HepG2 (cell line): ENCODE measurements around the gene ATP6V0D1. TPM values are rescaled to one million over a fixed set of nuclear protein-coding genes. Genes with fewer than 3 reads are reported as not detected.

Experiments used
- ATF7 ChIP-seq, 2 experiments: fragments of 450-650 bp in 1 of 2; sonication (generic) in 1 of 2; formaldehyde crosslinking in 1 of 2; IDR thresholded peaks; 2 replicates each; pipeline versions ENCODE4 v1.4.0 to v1.6.1; 2016 to 2020; ENCODE audit warnings: antibody characterized with exemption in 1 of 2, mild to moderate bottlenecking in 1 of 2, missing genetic modification reagents in 1 of 2
- ATF7-NPFF ChIP-seq: sonication (generic); formaldehyde crosslinking; IDR thresholded peaks from 2 replicates; pipeline ENCODE4 v1.8.1; 2023; ENCODE audit warnings: mild to moderate bottlenecking, low read depth, missing genetic modification reagents, moderate library complexity
- HDAC1 ChIP-seq: sonication (generic); formaldehyde crosslinking; IDR thresholded peaks from 2 replicates; pipeline ENCODE4 v1.5.1; 2020; ENCODE audit warnings: mild to moderate bottlenecking, missing genetic modification reagents
- KDM1A ChIP-seq: IDR thresholded peaks from 2 replicates; pipeline ENCODE4 v1.6.1; 2016; ENCODE audit warnings: missing compliant biosample characterization
- MIER3 ChIP-seq: IDR thresholded peaks from 2 replicates; pipeline ENCODE4 v1.6.1; 2016; ENCODE audit warnings: missing compliant biosample characterization, borderline replicate concordance
- NFIC ChIP-seq: IDR thresholded peaks from 2 replicates; pipeline ENCODE4 v1.6.1; 2012; ENCODE audit warnings: mild to moderate bottlenecking, low read length, inconsistent platforms
- NRL ChIP-seq: sonication (generic); formaldehyde crosslinking; IDR thresholded peaks from 2 replicates; pipeline ENCODE4 v1.5.0; 2020; ENCODE audit warnings: missing genetic modification reagents, mild to moderate bottlenecking, moderate library complexity, borderline replicate concordance
- RARG ChIP-seq: sonication (generic); formaldehyde crosslinking; IDR thresholded peaks from 2 replicates; pipeline ENCODE4 v1.4.0; 2020; ENCODE audit warnings: low read depth, mild to moderate bottlenecking, missing genetic modification reagents
- ZNF234 ChIP-seq: sonication (generic); formaldehyde crosslinking; conservative IDR thresholded peaks from 2 replicates; pipeline ENCODE4 v1.5.1; 2020; ENCODE audit warnings: mild to moderate bottlenecking, missing genetic modification reagents
- ZNF879 ChIP-seq: sonication (generic); formaldehyde crosslinking; IDR thresholded peaks from 2 replicates; pipeline ENCODE4 v1.8.1; 2023; ENCODE audit warnings: missing genetic modification reagents
- ZSCAN31 ChIP-seq: sonication (generic); formaldehyde crosslinking; IDR thresholded peaks from 2 replicates; pipeline ENCODE4 v1.5.0; 2020; ENCODE audit warnings: low read depth, mild to moderate bottlenecking, missing genetic modification reagents
- ZSCAN9 ChIP-seq: IDR thresholded peaks from 2 replicates; pipeline ENCODE4 v1.6.1; 2016; ENCODE audit warnings: borderline replicate concordance
- polyA plus RNA-seq, 8 experiments: library from polyadenylated mRNA; depleted of rRNA in 3 of 8; stranded (reverse) in 7 of 8; unstranded in 1 of 8; fragments of >200 nt; fragmentation: Illumina TruSeq in 4 of 8; extraction: Trizol in 4 of 8; gene quantifications; 2 replicates each; pipeline versions ENCODE4 v1.2.1 to v1.2.3, GENCODE V29; 2011 to 2016; ENCODE audit warnings: low read depth in 4 of 8, missing spikeins in 1 of 8, mixed read lengths in 1 of 8; ENCODE audit not compliant: insufficient read depth in 1 of 8
- total RNA-seq, 5 experiments: library from RNA; depleted of rRNA; stranded (reverse); fragments of >200 nt; fragmentation: Illumina TruSeq; extraction: Trizol; gene quantifications; 2 replicates each; pipeline ENCODE4 v1.2.3, GENCODE V29; 2016; ENCODE audit warnings: low read depth in 1 of 5
- TF ChIP-seq, protein P1 (sequence below): sonication (generic); formaldehyde crosslinking; IDR thresholded peaks from one replicate; pipeline ENCODE4 v1.5.1; 2020; ENCODE audit warnings: mild to moderate bottlenecking, missing genetic modification reagents; ENCODE audit errors: not compliant biosample characterization
- TF ChIP-seq, protein P2 (sequence below): sonication (generic); formaldehyde crosslinking; IDR thresholded peaks from 2 replicates; pipeline ENCODE4 v1.5.1; 2020; ENCODE audit warnings: mild to moderate bottlenecking, missing genetic modification reagents, borderline replicate concordance

ATP6V0D1 gene
- total and polyA plus RNA-seq, 2 of the 13 experiments (the other 11 are each of a cell fraction or from before 2014, with no cell fraction given), result 51.1 to 61.3 TPM

DNA sequence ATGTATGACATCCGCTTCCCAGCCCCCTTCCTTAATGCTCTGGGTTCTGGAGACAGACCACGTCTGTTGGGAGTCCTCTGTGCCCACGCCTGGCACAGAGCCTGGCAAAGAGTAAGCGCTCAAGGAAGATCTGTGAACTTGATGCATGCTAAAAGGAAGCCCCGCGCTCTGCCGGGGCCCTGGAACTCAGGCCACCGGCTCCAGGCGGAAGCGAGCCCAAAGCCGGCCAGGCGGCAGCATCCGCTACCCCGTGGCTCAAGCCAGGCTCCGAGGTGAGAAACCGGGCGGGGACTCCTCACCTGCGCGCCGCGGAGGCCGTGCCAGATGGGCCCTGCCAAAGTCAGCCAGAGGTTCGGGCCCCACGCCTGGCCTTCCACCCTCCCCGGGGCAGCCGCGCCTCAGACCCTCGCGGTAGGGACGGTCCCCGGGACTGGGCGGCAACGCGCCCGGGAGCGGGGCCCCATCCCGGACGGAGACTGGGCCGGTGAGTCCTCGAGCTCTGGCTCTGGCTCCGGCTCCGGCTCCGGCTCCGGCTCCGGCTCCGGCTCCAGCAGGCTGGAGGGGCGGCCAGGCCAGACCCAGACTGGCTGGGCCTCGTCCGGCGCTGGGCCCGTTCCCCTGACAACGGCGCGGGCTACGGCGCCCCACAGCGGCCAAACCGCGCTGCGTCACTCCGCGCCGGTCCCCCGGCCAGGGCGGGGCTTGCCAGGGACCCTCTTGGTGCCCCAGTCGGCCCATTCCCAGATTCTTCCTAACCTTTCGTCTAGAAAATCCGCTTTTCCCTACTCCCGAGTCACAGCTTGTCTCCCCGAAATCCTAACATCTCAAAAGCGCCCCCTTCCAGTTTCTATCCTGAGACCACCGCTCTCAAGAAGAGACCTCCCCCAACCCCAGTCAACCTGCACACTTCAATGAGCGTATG is 64.8 kb downstream of the ATP6V0D1 start, which contains the start of gene ZDHHC1 (continued):
- TF ChIP-seq, protein P1, sequence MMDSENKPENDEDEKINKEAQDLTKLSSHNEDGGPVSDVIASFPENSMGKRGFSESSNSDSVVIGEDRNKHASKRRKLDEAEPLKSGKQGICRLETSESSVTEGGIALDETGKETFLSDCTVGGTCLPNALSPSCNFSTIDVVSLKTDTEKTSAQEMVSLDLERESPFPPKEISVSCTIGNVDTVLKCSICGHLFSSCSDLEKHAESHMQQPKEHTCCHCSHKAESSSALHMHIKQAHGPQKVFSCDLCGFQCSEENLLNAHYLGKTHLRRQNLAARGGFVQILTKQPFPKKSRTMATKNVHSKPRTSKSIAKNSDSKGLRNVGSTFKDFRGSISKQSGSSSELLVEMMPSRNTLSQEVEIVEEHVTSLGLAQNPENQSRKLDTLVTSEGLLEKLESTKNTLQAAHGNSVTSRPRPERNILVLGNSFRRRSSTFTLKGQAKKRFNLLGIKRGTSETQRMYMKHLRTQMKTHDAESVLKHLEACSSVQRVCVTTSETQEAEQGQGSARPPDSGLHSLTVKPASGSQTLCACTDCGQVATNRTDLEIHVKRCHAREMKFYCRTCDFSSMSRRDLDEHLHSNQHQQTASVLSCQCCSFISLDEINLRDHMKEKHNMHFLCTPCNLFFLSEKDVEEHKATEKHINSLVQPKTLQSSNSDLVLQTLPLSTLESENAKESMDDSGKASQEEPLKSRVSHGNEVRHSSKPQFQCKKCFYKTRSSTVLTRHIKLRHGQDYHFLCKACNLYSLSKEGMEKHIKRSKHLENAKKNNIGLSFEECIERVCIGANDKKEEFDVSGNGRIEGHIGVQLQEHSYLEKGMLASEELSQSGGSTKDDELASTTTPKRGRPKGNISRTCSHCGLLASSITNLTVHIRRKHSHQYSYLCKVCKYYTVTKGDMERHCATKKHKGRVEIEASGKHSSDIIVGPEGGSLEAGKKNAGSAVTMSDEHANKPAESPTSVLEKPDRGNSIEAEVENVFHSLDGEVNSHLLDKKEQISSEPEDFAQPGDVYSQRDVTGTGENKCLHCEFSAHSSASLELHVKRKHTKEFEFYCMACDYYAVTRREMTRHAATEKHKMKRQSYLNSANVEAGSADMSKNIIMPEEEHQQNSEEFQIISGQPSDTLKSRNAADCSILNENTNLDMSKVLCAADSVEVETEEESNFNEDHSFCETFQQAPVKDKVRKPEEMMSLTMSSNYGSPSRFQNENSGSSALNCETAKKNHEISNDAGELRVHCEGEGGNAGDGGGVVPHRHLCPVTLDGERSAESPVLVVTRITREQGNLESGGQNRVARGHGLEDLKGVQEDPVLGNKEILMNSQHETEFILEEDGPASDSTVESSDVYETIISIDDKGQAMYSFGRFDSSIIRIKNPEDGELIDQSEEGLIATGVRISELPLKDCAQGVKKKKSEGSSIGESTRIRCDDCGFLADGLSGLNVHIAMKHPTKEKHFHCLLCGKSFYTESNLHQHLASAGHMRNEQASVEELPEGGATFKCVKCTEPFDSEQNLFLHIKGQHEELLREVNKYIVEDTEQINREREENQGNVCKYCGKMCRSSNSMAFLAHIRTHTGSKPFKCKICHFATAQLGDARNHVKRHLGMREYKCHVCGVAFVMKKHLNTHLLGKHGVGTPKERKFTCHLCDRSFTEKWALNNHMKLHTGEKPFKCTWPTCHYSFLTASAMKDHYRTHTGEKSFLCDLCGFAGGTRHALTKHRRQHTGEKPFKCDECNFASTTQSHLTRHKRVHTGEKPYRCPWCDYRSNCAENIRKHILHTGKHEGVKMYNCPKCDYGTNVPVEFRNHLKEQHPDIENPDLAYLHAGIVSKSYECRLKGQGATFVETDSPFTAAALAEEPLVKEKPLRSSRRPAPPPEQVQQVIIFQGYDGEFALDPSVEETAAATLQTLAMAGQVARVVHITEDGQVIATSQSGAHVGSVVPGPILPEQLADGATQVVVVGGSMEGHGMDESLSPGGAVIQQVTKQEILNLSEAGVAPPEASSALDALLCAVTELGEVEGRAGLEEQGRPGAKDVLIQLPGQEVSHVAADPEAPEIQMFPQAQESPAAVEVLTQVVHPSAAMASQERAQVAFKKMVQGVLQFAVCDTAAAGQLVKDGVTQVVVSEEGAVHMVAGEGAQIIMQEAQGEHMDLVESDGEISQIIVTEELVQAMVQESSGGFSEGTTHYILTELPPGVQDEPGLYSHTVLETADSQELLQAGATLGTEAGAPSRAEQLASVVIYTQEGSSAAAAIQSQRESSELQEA (CRISPR knock-in tag), result peak; percentile 68
- TF ChIP-seq ZSCAN31 (CRISPR knock-in tag) (peak; percentile 84), NRL (CRISPR knock-in tag) (peak; percentile 47; the same call in 1 of the 2 replicates), ATF7-NPFF (CRISPR knock-in tag) (peak; percentile 69; the same call in 1 of the 2 replicates), HDAC1 (CRISPR knock-in tag) (peak; percentile 86), ZNF879 (CRISPR knock-in tag) (peak; percentile 17; the same call in 1 of the 2 replicates), ZNF234 (CRISPR knock-in tag) (peak; percentile 81; the same call in 1 of the 2 replicates), NFIC (no peak), MIER3 (no peak), RARG (no peak), KDM1A (no peak), ATF7 (IDR thresholded peaks at IDR 0.05) (no peak), ATF7 (CRISPR knock-in tag; IDR thresholded peaks at IDR 0.05) (peak; percentile 28; the same call in 1 of the 2 replicates), ZSCAN9 (CRISPR knock-in tag) (no peak)
- TF ChIP-seq, protein P2, sequence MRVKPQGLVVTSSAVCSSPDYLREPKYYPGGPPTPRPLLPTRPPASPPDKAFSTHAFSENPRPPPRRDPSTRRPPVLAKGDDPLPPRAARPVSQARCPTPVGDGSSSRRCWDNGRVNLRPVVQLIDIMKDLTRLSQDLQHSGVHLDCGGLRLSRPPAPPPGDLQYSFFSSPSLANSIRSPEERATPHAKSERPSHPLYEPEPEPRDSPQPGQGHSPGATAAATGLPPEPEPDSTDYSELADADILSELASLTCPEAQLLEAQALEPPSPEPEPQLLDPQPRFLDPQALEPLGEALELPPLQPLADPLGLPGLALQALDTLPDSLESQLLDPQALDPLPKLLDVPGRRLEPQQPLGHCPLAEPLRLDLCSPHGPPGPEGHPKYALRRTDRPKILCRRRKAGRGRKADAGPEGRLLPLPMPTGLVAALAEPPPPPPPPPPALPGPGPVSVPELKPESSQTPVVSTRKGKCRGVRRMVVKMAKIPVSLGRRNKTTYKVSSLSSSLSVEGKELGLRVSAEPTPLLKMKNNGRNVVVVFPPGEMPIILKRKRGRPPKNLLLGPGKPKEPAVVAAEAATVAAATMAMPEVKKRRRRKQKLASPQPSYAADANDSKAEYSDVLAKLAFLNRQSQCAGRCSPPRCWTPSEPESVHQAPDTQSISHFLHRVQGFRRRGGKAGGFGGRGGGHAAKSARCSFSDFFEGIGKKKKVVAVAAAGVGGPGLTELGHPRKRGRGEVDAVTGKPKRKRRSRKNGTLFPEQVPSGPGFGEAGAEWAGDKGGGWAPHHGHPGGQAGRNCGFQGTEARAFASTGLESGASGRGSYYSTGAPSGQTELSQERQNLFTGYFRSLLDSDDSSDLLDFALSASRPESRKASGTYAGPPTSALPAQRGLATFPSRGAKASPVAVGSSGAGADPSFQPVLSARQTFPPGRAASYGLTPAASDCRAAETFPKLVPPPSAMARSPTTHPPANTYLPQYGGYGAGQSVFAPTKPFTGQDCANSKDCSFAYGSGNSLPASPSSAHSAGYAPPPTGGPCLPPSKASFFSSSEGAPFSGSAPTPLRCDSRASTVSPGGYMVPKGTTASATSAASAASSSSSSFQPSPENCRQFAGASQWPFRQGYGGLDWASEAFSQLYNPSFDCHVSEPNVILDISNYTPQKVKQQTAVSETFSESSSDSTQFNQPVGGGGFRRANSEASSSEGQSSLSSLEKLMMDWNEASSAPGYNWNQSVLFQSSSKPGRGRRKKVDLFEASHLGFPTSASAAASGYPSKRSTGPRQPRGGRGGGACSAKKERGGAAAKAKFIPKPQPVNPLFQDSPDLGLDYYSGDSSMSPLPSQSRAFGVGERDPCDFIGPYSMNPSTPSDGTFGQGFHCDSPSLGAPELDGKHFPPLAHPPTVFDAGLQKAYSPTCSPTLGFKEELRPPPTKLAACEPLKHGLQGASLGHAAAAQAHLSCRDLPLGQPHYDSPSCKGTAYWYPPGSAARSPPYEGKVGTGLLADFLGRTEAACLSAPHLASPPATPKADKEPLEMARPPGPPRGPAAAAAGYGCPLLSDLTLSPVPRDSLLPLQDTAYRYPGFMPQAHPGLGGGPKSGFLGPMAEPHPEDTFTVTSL (CRISPR knock-in tag), result no peak
